HG03039 (cell line): ENCODE data around the gene TBC1D9B.
"Not testable (repeated sequence)": the region's sequence is repeated elsewhere in the genome, so short reads cannot be mapped to it uniquely, and the experiment has no call there.

Experiments
- ATAC-seq: cut with Tn5 transposase; IDR thresholded peaks from one replicate; pipeline ENCODE4 v1.9.1; 2021; ENCODE audit warnings: mild to moderate bottlenecking, moderate library complexity; ENCODE audit not compliant: unreplicated experiment

TBC1D9B gene

DNA sequence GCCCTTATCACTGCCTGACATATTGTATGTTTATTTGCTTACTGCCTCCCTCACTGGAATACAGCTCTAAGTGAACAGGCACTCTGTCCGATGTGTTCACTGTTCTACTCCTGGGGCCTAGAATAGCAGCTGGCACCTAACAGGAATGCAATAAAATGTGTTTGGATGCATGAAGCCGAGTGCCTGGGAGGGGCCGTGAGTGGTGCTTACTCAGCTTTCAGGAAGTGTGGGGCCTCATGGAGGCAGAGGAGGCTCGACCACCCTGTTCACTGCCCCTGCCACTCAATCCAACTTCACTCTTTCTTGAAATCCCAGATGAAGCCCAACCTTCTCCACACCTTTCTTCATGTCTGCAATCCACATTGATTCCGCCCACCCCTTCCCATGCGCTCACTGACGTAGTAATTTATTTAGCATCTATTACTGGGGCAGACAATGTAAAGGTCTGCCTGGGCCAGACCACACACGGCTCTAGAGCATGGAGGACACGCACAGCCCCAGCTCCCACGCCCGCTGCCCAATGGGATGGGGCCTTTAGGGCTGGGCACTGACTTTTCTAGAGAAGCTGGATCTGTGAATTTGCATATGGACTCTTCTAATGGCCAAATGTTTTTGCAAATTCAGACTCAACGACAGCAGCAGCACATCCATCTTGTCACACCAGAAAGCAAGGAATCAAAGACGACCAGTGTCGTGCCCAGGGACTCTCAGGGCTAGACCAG is 21.3 kb downstream of the TBC1D9B start:
- ATAC-seq = no peak

DNA sequence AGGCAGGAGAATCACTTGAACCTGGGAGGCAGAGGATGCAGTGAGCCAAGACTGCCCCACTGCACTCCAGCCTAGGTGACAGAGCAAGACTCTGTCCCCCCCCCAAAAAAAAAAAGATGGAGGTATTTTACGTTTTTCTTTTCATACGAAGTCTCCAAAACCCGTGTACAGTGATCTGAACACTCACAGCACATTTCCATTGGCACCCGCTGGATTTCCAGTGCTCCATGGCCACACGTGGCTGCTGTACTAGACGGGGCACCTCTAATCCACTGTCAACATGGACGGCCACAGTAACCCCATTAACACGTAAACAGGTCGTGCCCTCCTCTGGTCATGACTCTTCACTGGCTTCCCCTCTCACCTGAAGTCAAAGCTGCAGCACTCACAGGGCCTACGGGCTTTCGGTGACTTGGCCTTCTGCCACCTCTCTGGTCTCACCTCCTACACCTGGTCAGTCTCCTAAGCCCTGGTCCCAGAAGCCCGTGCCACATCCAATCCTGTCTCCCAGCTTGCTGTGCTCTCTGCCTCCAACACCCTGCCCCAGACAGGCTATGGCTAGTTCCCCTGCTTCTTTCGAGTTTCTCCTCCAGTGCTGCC is 22.1 kb downstream of the TBC1D9B start:
- no peak for ATAC-seq

DNA sequence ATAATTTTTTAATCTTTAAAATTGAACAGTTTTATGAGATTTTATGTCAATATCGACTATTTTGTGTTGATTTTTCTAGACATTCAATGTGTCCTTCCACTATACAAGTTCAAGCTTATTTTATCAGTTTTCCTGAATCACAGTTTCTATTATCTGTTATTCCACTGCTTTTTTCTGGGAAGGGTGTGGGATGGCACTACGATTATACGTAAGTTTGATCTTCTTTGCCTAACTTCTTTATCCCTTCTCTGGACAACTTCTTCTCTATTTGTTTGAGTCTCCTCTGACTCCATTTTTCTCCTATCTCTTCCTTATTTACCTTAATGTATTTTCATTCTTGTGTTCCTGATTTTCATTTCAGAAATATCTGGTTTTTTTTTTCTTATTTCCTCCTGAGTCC is 24.5 kb downstream of the TBC1D9B start:
- ATAC-seq = no peak

- ATAC-seq = no peak
Measured at GRCh38 chr5:179882338-179882737, 25.4 kb downstream of the TBC1D9B start.

GRCh38 chr5:179880848-179881590 is 26.7 kb downstream of the TBC1D9B start:
- ATAC-seq = no peak

- ATAC-seq = no peak
Measured at GRCh38 chr5:179880066-179880650, 27.5 kb downstream of the TBC1D9B start.

GRCh38 chr5:179879690-179880010 is 28.0 kb downstream of the TBC1D9B start:
- ATAC-seq = no peak

- no peak for ATAC-seq
Measured at GRCh38 chr5:179879003-179879689, 28.6 kb downstream of the TBC1D9B start.

- no peak for ATAC-seq
Measured at GRCh38 chr5:179878222-179879002, 29.3 kb downstream of the TBC1D9B start.

DNA sequence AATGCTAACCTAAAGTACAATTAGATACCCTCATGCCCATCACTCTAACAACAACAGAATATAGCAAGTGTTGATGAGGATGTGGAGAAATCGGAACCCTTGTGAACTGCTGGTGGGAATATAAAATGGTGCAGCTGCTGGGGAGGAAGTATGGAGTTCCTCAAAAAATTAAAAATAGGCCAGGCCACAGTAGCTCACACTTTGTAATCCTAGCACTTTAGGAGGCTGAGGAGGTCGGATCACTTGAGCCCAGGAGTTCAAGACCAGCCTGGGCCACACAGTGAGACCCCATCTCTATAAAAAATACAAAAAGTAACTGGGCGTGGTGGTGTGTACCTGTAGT is 31.1 kb downstream of the TBC1D9B start:
- ATAC-seq = no peak

- ATAC-seq = no peak
Measured at GRCh38 chr5:179875741-179876609, 31.7 kb downstream of the TBC1D9B start.

DNA sequence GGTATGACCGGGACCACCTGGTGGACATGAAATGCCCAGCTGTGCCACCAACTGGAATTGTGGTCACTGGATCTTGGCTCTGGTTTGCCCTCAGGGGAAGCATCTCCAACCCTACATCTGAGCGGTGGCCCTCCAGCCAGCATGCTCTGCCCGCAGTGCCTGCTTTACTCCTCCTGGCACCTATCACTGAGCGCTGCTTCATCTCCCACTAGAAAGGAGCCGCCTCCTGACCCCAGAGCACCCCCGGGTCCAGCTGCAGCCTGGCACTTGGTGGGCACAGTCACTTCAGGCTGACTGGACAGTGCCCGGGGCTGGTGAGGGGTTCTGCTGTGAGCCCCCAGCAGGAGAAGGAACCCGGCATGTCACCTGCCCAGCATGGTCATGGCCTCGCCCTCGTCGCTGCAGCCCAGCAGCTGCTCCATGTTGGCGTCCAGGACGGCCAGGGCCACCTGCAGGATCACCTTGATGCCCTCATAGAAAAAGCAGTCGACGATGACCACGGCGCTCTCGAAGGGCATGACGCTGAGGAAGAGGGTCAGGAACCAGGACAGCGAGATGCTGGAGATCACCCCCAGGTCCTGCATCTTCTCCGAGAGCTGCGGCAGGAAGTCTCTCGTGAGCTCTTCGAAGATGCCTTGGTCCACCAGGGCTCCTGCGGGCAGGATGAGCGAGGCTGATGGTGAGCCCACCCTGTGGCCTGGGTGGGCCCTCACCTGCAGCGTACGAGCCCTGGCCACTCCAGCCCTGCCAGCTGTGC is 33.0 kb downstream of the TBC1D9B start:
- no peak for ATAC-seq

DNA sequence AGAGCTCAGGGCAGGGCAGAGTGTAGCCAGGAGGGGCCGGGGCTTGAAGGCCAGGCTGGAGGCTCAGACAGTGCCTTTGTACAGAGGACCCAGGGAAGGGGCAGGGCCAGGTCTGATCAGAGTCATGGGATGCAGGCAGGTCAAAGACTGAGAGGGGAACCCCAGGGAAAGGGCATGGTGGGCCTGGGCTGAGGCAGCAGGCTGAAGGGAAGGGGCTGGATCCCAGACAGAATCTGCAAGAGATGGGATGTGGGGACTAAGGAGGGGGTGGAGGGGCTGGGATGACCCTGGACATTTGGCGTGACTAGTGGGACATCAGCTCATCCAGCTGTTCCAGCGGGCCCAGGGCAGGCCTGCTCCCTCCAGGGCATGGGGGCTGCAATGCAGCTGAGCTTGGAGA is 33.6 kb downstream of the TBC1D9B start:
- ATAC-seq = no peak

DNA sequence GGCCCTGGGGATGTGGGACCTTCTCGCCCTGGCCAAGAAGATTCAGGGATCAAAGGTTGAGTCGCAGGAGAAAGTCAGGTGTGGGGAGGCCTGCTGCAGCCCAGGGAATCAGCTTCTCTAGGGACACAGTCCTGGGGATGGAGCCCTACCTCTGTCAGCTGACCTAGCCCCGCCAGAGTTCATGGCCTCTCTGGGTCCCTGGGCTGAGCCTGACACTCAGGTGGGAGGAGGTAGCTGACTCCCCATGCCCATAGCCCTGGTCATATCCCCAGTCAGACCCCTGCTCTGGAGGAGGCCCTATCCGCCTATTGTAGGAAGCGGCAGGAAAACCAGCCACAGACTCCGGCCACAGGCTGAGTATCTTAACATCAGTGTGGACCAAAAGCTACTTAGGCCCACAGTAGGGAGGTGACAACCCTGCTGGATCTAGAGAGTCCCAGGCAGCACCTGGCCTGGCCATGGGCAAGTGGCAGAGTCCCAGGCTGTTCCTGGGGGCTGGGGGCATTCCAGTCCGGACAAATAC is 34.0 kb downstream of the TBC1D9B start:
- no peak for ATAC-seq

DNA sequence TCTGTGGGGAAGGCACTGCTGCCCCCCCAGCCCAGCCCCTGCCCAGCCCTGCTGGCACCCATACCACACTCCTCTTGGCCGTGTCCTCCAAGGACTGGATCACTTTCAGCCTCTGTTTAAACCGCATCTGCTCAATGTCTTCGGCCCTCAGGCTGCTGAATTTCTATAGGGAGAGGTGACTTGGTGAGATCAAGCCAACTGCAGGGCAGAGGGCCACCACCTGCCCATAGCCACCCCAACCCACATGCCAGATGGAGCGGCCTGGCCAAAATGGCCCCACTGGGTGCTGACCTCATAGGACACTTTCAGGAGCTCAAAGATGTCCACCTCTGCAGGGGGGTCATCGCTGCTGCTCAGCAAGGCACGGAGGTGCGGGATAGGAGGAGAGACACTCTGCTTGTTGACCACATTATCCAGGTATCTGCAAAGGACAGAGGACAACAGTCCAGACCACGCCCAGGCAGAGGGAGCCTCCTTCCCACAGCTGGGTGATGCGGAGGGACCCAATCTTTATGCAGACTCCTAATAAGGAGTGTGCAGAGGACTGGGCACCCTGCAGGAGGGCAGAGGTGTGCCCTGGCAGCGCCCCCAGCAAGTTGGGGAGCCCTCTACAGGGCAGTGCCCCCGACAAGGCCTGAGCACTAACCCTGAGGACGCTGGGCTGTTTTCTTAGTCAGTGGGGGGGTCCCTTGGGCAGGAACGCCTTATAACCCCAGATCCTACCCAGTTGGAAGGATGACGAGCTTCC is 34.7 kb downstream of the TBC1D9B start:
- no peak for ATAC-seq

DNA sequence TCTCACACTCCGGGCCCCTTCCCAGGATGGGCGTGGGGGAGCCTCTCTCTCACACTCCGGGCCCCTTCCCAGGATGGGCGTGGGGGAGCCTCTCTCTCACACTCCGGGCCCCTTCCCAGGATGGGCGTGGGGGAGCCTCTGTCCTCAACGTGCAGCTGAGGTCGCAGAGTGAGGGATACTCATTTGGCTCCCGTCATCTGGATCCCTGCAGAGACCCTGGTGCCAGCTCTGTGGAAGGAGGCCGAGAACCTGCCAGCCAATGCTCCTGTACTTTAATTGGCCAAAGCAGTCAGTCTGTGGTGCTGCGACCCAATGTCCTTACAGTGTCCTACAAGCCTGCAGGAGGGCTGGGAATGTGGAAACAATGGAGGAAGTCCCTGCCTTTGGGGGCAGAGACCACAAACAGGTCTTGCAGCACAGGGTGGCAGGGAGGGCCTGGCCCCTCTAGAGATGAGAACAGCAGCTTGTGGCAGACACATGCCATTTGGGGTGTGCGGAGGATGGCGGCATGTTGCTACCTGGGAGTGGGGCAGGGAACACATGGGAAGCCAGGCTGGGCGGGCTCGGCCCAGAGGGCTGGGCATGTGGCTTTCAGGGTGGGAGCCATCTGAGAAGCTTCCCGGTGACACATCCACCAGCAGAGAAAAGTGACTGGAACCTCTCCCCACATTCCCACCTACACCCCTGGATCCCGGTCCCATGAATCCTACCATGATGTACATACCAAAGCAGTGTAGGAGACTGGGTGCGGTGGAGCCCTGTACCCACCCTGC is 35.5 kb downstream of the TBC1D9B start:
- ATAC-seq = no peak

- ATAC-seq = not testable (repeated sequence)
Measured at GRCh38 chr5:179871533-179871932, 36.2 kb downstream of the TBC1D9B start.
